ENCODE measurements around the gene USP19. TPM values are rescaled to one million over a fixed set of nuclear protein-coding genes. Genes with fewer than 3 reads are reported as not detected.

The USP19 gene
- total RNA-seq, 4 donors from 2014 or later = 72.3 to 113 (median 83.6) TPM

DNA sequence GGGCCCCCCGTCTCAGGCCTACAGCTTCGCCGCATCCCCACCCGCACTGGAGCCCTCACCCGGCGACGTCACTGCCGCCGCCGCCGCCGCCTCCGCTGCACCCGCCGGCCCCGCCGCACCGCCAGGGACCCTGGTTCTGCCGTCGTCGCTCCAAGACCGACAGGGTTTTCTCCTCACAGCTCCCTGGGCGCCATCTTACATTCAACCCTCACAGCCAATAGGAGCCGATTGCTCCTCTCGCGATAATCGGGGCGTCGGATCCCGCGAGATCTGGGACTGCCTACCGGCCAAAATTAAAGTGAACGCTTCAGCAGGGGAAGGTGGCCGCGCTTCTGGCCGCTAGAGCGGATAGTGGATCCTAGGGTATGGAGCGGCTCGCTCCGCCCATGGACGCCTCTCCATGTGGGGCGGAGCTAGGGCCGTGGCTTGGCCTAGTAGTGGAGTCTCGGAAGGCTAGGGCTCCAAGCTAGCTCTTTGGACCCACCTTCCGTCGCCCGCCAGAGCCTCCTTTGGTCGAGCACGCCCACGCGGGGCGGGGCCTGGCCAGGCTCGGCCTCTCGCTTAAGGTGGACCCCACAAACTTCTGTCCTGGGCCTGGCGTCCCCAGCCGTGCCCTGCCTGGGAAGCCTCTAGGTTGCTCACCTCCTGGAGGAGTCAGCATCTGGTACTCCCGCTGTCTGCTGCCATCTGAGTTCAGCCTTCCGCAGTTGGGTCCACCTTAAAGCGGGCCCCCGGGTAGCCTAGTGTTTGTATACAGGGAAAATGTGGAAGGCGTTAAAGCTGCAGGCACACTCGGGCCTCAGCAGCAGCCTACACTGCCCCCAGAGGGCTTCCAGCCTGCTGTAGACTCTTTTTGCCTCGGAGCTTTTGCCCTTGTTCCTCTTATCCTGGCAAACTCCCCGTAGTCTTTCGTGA lies 26.5 kb downstream of the USP19 start, which contains the start of gene QRICH1:
TSS of gene QRICH1 (minus strand) at position 219 of the 915 bp plus-strand sequence. CDS start 17,054 bp downstream, outside the sequence.
- H3K27ac ChIP-seq = peak within 1 kb of the TSS; percentile 80 to 96 (median 94)
- WGBS, 2 donors = 0 to 1% methylated on average over 6 to 50 of the region's 65 CpGs
- peak in 1 of 2 donors; percentile 88 for TF ChIP-seq EP300 (IDR thresholded peaks at IDR 0.05)
- peak; percentile 21 to 84 (median 42) for TF ChIP-seq CTCF (IDR thresholded peaks at IDR 0.05)
- TF ChIP-seq POLR2A (IDR thresholded peaks at IDR 0.05) = peak; percentile 72 to 77
- H3K4me3 ChIP-seq = peak within 1 kb of the TSS; percentile 76 to 94 (median 86)
- peaks cover 0 to 36% (median 2%) of the 10 kb centered on the region in 3 donors for H3K36me3 ChIP-seq
- no peaks in the 10 kb centered on the region for H3K27me3 ChIP-seq
- H3K9me3 ChIP-seq = no peaks in the 10 kb centered on the region
- H3K4me1 ChIP-seq = peaks cover 0 to 52% (median 30%) of the 10 kb centered on the region in 4 donors
- peak; percentile 97 for DNase-seq (ENCODE audit: low spot score in 2 of 2)

DNA sequence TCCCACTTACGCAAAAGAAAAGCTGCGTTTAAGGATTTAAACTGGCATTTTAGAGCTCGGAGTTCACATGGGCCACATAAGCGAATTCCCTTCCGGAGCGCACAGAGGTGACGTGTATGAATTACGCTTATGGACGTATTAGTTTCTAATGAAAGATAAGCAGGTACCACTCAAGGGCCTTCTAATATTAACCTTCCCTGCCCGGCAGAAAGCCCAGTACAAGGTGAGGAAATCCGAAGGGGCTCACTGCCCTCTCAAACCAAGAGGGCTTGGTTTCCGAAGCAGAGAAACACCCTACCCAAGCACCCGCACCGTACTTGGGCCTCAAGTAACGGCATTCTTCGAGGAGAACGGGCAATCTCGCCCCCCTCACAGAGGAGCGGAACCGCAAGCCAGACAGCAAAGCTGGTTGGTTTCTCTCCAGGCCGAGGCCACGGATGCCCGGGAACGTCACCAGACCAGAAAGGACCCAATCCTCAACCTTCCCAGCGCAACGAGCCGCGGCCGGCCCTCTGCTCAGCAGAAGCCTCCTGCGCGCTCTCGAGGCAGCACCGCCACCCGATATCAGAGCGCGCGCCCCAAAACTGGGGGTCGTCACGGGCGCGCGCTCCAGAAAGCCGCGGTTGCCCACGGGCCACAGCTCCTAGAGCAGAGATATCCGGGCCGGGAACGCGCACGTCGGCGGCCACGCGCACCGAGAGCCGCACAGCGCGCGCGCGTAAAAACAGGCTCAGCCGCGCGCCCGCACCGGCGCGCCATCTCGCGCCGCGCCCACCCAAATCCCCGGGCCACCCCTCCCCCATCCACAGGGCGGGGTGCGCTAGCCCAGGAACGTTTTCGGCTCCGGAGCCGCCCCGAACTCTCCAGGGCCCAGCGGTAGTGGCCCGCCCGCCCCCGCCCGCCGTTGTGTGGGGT lies 27.4 kb downstream of the USP19 start:
- H3K9me3 ChIP-seq = no peaks in the 10 kb centered on the region
- H3K4me3 ChIP-seq = peak overlapping the region; percentile 76 to 94 (median 86)
- H3K4me1 ChIP-seq = peaks cover 0 to 59% (median 30%) of the 10 kb centered on the region in 4 donors
- no peak for TF ChIP-seq CTCF (IDR thresholded peaks at IDR 0.05)
- no peak for TF ChIP-seq EP300 (IDR thresholded peaks at IDR 0.05)
- whole genome bisulfite sequencing, 2 donors = 0 to 1% methylated on average over 30 to 56 of the region's 86 CpGs
- H3K36me3 ChIP-seq = peaks cover 0 to 26% (median 0%) of the 10 kb centered on the region in 3 donors
- H3K27ac ChIP-seq = peak overlapping the region; percentile 80 to 96 (median 94)
- no peaks in the 10 kb centered on the region for H3K27me3 ChIP-seq
- peak; percentile 60 to 67 for DNase-seq (ENCODE audit: low spot score in 2 of 2)

DNA sequence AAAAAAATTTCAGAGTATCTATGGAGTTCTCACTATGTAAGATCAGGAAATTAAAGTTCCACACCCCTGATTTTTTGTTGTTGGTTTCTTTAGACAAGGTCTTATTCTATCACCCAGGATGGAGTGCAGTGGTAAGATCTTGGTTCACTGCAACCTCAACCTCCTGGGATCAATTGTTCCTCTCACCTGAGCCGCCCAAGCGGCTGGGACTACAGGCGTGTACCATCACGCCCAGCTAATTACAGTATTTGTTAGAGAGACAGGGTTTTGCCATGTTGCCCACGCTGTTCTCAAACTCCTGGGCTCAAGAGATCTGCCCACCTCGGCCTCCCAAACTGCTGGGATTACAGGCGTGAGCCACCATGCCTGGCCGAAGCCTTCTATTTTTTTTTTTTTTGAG lies 39.2 kb downstream of the USP19 start:
- Histone ChIP-seq H3K4me3 (no peak overlapping the region), H3K36me3 (peaks cover 0 to 36% (median 4%) of the 10 kb centered on the region in 3 donors), H3K27ac (no peak overlapping the region), H3K9me3 (no peaks in the 10 kb centered on the region), H3K27me3 (no peaks in the 10 kb centered on the region), H3K4me1 (peaks cover 0 to 17% (median 0%) of the 10 kb centered on the region in 4 donors)
- no peak for DNase-seq (ENCODE audit: low spot score in 2 of 2)
- TF ChIP-seq CTCF (IDR thresholded peaks at IDR 0.05) (no peak), EP300 (IDR thresholded peaks at IDR 0.05) (no peak), POLR2A (IDR thresholded peaks at IDR 0.05) (no peak)
- WGBS, 2 donors = 92 to 93% methylated on average over 8 of the region's 8 CpGs

DNA sequence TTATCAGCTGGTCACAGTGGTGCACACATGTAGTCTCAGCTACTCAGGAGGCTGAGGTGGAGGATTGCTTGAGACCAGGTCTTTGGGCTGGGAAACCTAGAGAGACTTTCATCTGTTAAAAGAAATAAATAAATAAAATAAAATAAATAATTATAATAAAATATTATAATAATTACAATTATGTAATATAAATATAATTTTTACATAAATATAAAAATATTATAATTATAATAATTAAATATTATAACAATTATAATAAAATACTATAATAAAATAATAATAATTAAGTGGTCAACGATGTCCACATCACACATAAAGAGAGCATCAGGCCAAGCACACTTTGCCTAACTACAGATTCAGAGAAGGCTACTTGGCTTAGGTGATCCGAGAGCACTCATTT lies 41.4 kb downstream of the USP19 start:
- no peak for DNase-seq (ENCODE audit: low spot score in 2 of 2)
- no peak overlapping the region for H3K4me3 ChIP-seq
- H3K36me3 ChIP-seq = peaks cover 0 to 45% (median 21%) of the 10 kb centered on the region in 3 donors
- TF ChIP-seq CTCF (IDR thresholded peaks at IDR 0.05) = no peak
- no peak for TF ChIP-seq EP300 (IDR thresholded peaks at IDR 0.05)
- TF ChIP-seq POLR2A (IDR thresholded peaks at IDR 0.05) = no peak
- H3K4me1 ChIP-seq = peaks cover 0 to 17% (median 0%) of the 10 kb centered on the region in 4 donors
- H3K27me3 ChIP-seq = no peaks in the 10 kb centered on the region
- no peaks in the 10 kb centered on the region for H3K9me3 ChIP-seq
- H3K27ac ChIP-seq = no peak overlapping the region
- 91 to 94% methylated on average over 2 of the region's 2 CpGs for WGBS, 2 donors
